ENCODE measurements around the gene ADAMTS4.
"Not testable (repeated sequence)": the region's sequence is repeated elsewhere in the genome, so short reads cannot be mapped to it uniquely, and the experiment has no call there.

The ADAMTS4 gene

GRCh38 chr1:161198897-161199431 lies at the start of gene ADAMTS4:
Gene ADAMTS4 (minus strand): TSS chr1:161199054. CDS start chr1:161198627, 427 bp downstream.
- DNase-seq (ENCODE audit: low spot score): peak; percentile 83

GRCh38 chr1:161244888-161245287 lies 46.0 kb upstream of the ADAMTS4 start:
- no peak for DNase-seq (ENCODE audit: low spot score)

GRCh38 chr1:161242313-161242712 lies 43.5 kb upstream of the ADAMTS4 start:
- DNase-seq (ENCODE audit: low spot score): no peak

GRCh38 chr1:161241682-161242081 lies 42.8 kb upstream of the ADAMTS4 start:
- no peak for DNase-seq (ENCODE audit: low spot score)

- no peak for DNase-seq (ENCODE audit: low spot score)
These were observed 39.2 kb upstream of the ADAMTS4 start, which contains the start of gene NR1I3 for GRCh38 chr1:161238039-161238473. Gene NR1I3 (minus strand): TSS chr1:161238203. CDS start chr1:161236565, 1,638 bp downstream.

GRCh38 chr1:161235957-161236775 lies 37.3 kb upstream of the ADAMTS4 start:
- DNase-seq (ENCODE audit: low spot score): no peak

- no peak for DNase-seq (ENCODE audit: low spot score)
These were observed 34.2 kb upstream of the ADAMTS4 start for GRCh38 chr1:161233102-161233501.

- DNase-seq (ENCODE audit: low spot score): no peak
These were observed 31.9 kb upstream of the ADAMTS4 start for GRCh38 chr1:161230762-161231161.

DNA sequence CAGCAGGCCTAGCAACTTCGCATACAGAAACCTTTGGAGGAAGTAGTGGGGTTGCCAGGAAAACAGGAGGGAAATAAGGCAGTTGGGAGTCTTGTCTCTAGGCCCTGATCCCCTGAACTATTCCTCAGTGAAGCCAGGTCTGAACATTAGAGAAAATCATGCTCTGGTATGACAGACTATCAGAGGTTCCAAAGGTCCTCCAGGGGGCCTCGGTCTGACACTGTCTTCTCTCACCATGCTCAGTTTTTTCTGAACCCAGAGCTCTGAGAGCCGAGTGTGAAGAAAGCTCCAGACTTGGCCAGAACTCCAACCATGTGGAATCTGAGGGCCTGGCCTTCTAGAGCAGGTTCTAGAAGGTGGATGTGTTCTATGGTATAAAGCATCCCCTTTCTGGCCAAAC lies 31.0 kb upstream of the ADAMTS4 start:
- no peak for DNase-seq (ENCODE audit: low spot score)

GRCh38 chr1:161228032-161228431 lies 29.2 kb upstream of the ADAMTS4 start:
- no peak for DNase-seq (ENCODE audit: low spot score)

GRCh38 chr1:161227196-161227871 lies 28.5 kb upstream of the ADAMTS4 start:
- peak; percentile 83 for DNase-seq (ENCODE audit: low spot score)

GRCh38 chr1:161226759-161227158 lies 27.9 kb upstream of the ADAMTS4 start:
- DNase-seq (ENCODE audit: low spot score): no peak

GRCh38 chr1:161226320-161226711 lies 27.5 kb upstream of the ADAMTS4 start:
- DNase-seq (ENCODE audit: low spot score): no peak

DNA sequence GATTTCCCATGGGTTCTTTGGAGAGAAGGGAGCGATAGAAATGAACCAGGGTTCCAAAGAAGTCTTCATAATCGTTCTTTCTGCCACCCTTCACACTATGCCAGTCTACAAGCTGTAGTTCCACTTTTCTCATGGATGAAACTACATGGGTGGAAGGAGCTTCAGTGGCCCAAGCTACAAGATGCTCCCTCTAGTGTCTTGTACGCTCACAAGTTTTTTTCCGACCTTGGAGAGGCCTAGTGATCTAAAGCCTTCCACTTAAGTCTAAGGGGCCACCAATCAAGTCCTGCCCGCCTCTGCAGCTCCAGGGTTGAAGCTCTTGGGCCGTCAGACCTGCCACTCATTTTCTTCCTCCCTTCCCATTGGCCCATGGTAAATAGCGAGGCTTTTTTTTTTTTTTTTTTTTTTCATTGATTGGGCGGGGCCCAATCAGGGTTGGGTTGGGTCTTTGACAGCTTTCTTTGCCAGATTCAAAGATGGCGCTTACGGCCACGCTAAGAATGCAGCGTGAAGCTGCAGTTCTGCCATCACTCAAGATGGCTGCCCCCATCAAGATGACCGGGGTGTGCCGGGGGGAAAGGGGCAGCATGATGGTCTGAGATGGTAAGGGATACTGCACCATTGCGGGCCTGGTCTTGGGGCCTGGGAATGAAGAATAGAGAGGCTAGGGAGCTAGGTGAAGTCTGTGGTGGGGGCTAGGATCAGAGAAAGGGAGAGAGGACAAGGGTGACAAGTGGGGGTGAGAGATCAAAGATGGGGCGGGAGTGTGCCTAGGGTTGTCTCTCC lies 26.9 kb upstream of the ADAMTS4 start, which contains the start of gene TOMM40L:
Gene TOMM40L (plus strand): TSS at position 527 of the 786 bp plus-strand sequence. CDS start 430 bp downstream, outside the sequence.
- peak; percentile 87 for DNase-seq (ENCODE audit: low spot score)

- no peak for DNase-seq (ENCODE audit: low spot score)
These were observed 26.3 kb upstream of the ADAMTS4 start for GRCh38 chr1:161225178-161225533.

GRCh38 chr1:161224695-161225087 lies 25.8 kb upstream of the ADAMTS4 start:
- DNase-seq (ENCODE audit: low spot score): not testable (repeated sequence)

DNA sequence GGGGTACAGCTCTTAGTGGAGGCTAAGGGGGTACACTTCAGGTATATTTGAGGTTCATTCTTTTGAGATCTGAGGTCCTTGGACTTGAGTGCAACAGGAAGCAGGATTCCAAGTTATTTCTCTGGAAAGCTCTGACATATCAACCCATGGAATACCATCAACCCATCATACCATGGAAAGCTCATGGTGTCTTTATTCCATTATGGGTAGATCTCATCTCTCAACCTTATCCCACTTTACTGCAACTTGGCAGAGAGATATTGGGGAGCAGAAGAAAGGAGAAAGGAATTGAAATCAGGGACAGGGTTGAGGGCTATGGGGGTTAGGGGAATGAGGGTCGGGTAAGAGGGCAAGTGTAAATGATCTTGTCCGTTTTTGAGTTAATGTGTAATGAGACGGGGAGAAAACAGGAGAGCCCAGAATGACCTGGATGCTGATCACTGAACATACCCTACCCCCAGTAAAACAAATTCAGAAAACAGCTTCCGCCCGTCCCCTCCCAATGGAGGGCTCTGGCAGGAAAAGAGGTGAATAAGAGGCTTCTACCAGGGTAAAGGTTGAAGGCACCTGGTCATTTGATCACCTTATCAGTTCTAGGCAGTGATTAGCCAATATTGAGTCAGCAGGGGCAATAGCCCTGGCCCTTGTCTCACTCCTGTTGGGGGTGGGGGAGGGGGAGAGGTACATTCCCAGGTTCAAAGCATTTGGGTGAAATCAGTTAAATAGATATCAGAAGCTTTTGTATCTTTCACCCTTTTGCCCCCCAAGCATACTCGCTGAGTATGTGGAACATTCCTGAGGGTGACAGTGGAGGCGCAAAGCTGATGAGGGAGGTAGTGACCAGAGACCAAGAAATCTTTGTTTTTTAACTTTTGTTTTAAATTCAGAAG lies 25.2 kb upstream of the ADAMTS4 start:
- DNase-seq (ENCODE audit: low spot score): no peak

- no peak for DNase-seq (ENCODE audit: low spot score)
These were observed 23.5 kb upstream of the ADAMTS4 start for GRCh38 chr1:161222175-161223019.

DNA sequence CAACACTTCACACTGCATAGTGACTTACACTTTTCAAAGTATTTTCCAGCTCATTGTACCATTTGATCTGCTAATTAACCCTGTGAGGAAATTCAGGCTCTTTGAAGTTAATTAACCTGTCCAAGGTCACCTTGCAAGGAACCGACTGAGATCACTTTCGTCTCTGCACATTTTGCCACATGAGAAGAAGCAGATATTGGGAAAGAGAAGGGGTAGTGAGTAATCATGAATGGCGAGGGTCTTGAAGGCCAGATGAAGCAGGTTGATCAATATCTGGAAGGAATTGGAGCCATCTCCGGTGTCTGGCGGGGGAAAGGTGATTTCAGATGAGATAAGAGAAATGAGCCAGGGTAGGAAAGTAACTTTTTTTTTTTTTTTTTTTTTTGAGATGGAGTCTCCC lies 21.1 kb upstream of the ADAMTS4 start:
- DNase-seq (ENCODE audit: low spot score): no peak
